ENCODE data around the gene VAV3.

Gene VAV3

GRCh38 chr1:107531065-107531908 lies 433.7 kb downstream of the VAV3 start:
- no peak for DNase-seq (ENCODE audit: low read depth)

GRCh38 chr1:107530543-107530942 lies 434.4 kb downstream of the VAV3 start:
- no peak for DNase-seq (ENCODE audit: low read depth)

GRCh38 chr1:107529511-107530149 lies 435.4 kb downstream of the VAV3 start:
- DNase-seq (ENCODE audit: low read depth): no peak

- no peak for DNase-seq (ENCODE audit: low read depth)
Measured at GRCh38 chr1:107526524-107527198, 438.3 kb downstream of the VAV3 start.

DNA sequence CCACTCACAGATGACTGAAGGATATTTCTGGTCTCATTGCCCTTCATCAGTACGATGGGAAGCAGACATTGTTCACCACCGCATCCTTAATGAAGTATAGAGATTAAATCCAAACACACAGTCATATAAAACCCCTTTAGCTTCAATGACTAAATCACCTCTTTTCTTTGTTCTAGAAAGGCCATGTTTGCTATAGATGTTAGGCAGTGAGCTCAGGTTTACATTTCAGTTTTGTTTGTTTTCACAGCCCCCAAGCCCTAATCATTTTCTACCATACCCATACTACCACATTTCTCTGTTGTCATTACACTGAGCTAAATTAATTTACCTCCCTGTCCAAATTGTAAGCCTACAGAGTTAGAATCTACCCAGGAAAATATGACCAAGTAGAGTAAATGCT lies 439.0 kb downstream of the VAV3 start:
- DNase-seq (ENCODE audit: low read depth): no peak

- no peak for DNase-seq (ENCODE audit: low read depth)
Measured at GRCh38 chr1:107525145-107525544, 439.8 kb downstream of the VAV3 start.

DNA sequence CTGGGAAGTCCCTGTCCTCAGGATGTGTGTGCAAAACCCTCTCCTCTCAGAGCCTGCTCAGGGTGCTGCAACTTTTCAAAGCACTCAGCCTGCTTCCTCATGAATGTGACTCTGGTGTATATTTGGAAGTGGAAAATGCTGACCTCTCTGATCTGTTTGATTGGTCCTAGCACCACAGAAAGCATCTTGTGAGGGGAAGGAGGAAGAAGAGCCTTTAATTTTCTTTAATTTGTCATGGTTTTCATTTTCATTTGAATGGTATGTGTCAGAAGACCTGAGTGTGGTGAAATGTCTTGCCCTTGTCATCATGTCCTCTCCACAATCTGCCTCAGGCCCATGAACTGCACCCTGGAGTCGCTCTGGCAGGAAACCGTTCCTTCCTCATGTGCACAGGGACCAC lies 440.7 kb downstream of the VAV3 start:
- DNase-seq (ENCODE audit: low read depth): no peak

GRCh38 chr1:107523736-107524135 lies 441.2 kb downstream of the VAV3 start:
- no peak for DNase-seq (ENCODE audit: low read depth)

DNA sequence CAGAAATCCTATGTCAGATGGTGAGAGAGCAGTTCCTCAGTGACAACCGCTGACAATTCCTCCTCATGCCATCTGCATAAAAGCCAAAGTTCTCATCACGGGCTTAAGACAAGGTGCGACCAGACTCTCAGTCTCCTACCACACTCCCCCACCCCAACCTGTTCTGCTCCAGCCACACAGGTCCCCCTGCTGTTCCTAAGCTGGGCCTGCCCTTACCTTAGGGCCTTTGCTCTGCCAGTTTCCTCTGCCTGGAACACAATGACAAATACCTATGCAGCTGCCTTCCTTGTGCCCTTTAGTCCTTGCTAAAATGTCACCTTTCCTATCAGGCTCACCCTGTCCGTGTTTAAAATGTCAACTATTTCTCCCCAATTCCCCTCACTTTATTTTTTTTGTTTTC lies 441.9 kb downstream of the VAV3 start:
- no peak for DNase-seq (ENCODE audit: low read depth)

Measured in stimulated activated CD8-positive, alpha-beta memory T cell treated with anti-CD3 and anti-CD28 coated beads, Interleukin-12 subunit alpha, Interleukin-12 subunit beta, amount 100 ng/mL, for 4 hours (primary cell).